ES-I3 (cell line): Measurements from ENCODE around the gene PRSS38.

Experiments used
- H3K36me3 ChIP-seq: 2 replicates; pipeline ENCODE4 v1.6.1; 2013; ENCODE audit warnings: mild to moderate bottlenecking, low read length, control low read depth, moderate library complexity; ENCODE audit not compliant: insufficient read depth
- H3K4me1 ChIP-seq: 2 replicates; pipeline ENCODE4 v1.6.1; 2013; ENCODE audit warnings: mild to moderate bottlenecking, control low read depth, low read length; ENCODE audit not compliant: insufficient read depth
- H3K9ac ChIP-seq: 2 replicates; pipeline ENCODE4 v1.6.1; 2013; ENCODE audit warnings: low read depth, mild to moderate bottlenecking, low read length, moderate library complexity
- H3K9me3 ChIP-seq: 2 replicates; pipeline ENCODE4 v1.6.1; 2013; ENCODE audit warnings: mild to moderate bottlenecking, low read length, moderate library complexity; ENCODE audit not compliant: control insufficient read depth, insufficient read depth

PRSS38 gene

GRCh38 chr1:227894831-227895451 is 79.5 kb downstream of the PRSS38 start:
- H3K36me3 ChIP-seq = no peaks in the 10 kb centered on the region
- peaks cover 20% of the 10 kb centered on the region; the same call in 1 of the 2 replicates for H3K4me1 ChIP-seq
- no peaks in the 10 kb centered on the region for H3K9me3 ChIP-seq
- no peak overlapping the region for H3K9ac ChIP-seq
